EH (cell line): ENCODE measurements around the gene CCDC69.

Experiments
- DNase-seq: peaks from one replicate; pipeline ENCODE4 v3.0.0-alpha.2; 2015; ENCODE audit warnings: low read depth

The CCDC69 gene

GRCh38 chr5:151142933-151143332 lies 81.0 kb downstream of the CCDC69 start:
- DNase-seq: no peak

- no peak for DNase-seq
Observed at GRCh38 chr5:151141535-151141934, 82.4 kb downstream of the CCDC69 start.

- no peak for DNase-seq
Observed at GRCh38 chr5:151140686-151141459, 83.0 kb downstream of the CCDC69 start.

- DNase-seq: no peak
Observed at GRCh38 chr5:151139646-151140045, 84.2 kb downstream of the CCDC69 start.

GRCh38 chr5:151139015-151139414 lies 84.9 kb downstream of the CCDC69 start:
- no peak for DNase-seq

GRCh38 chr5:151138114-151138513 lies 85.8 kb downstream of the CCDC69 start:
- no peak for DNase-seq

- no peak for DNase-seq
Observed at GRCh38 chr5:151137067-151137825, 86.6 kb downstream of the CCDC69 start.

- DNase-seq: no peak
Observed at GRCh38 chr5:151134228-151134627, 89.7 kb downstream of the CCDC69 start.

- no peak for DNase-seq
Observed at GRCh38 chr5:151132963-151133362, 90.9 kb downstream of the CCDC69 start.
